ENCODE data around the gene RPLP2. TPM values are rescaled to one million over a fixed set of nuclear protein-coding genes. Genes with fewer than 3 reads are reported as not detected.

The RPLP2 gene
- total RNA-seq, 1 experiment from 2014 or later: 1,205 TPM

DNA sequence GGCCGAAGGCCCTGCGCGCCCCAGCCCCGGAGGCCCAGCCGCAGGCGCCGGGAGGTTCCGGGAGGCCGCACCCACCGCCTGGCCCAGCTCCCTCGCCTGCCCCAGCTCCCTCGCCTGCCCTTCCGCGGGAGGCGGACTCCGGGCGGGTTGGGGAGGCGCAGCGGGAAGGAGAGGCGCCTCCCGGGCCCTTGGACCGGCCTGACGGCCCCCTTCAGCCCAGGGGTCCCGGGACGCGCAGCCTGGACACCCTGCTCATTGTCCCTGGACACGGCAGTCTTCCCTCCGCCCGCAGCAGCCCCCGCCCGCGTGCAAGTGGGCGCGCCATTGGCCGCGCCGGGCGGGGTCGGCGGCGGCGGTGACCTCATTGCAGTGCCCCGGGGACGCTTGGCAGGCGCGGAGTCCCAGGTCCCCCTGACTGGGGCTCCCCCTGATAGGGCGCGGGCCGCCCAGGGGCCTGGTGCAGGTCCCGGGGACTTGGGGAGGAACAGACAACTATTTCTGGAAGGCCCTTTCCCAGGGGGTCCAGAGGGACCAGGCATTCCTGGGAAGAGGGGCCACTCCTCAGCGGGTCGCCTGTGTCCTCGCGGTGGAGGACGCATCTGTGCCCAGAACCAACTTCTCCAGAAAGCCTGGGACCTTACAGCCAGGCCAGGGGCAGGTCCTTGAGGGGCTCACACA, 23.5 kb downstream of the RPLP2 start:
- DNase-seq (ENCODE audit: extremely low read depth, low read depth): no peak

DNA sequence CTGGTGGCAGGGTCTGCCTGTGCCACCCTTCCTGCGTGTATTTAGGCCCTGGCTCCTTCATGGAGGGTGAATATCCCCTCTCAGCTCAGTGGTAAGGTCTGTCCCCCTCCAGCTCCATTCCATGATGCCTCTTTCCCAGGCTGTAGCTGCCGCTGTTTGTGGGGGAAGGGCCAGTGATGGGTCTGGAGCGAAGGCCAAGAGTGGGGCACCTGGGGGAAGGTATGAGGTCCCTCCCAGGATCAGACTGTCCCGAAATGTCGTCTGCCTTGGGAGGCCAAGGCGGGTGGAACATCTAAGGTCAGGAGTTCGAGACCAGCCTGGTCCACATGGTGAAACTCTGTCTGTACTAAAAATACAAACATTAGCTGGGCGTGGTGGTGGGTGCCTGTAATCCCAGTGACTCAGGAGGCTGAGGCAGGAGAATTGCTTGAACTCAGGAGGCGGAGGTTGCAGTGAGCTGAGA, 24.1 kb downstream of the RPLP2 start:
- DNase-seq (ENCODE audit: extremely low read depth, low read depth): no peak

DNA sequence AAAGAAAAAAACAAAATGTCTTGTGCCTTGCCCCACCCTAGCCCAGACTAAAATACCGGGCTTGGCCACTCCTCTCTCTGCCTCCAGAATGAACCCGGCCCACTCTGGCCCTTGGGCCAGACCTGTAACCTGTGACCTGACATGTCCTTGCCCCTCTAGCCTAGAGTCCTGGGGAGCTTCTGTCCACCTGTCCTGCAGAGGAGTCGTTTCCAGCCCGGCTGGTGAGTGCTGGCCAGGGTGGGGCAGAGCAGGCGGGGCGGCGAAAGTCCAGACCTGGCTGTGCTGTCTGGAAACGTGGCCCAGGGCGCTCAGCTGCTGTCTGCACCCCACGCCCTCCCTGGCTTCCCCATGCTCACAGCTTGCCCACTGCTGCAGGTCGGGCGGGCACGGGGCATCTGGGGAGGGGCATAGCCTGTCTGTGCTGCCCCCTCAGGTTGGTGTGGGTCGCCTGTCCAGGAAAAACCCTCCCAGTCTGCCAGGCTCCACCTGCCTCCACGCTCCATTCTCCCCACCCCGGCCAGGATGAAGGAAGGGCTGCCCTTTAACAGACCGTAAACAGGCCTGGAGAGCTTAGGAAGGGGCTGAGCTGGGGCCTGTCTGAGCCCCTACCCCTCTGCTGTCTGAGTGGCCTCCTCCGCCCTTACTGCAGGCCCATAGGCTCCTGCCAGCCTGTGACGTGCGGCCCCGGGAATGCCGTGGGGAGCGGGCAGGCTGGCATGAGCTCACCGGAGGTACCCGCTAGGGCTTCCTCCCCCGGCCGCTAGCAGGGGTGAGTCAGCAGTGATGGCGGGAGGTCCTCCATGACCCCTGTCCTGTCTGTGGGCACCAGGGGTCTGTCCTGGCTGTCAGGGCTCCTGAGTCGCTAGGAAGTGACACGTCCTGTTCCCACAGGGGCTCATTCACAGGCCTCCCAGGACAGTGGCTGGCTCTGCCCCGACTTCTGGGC, 24.9 kb downstream of the RPLP2 start:
- peak; percentile 85 for DNase-seq (ENCODE audit: extremely low read depth, low read depth)

DNA sequence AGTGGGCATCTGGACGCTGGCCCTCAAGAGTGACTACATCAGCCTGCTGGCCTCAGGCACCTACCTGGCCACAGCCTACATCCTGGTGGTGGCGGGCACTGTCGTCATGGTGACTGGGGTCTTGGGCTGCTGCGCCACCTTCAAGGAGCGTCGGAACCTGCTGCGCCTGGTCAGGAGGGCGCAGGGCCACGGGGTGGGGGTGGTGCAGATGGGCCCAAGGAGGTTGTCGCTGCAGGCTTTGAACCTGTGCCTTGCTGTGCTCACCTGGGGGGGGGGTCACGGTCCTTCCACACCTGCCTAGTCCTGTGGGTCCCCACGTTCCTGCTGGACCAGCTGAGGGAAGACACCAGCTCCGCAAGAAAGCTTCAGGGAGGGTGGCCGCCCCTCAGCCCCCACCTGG, 26.5 kb downstream of the RPLP2 start:
- DNase-seq (ENCODE audit: extremely low read depth, low read depth): no peak

DNA sequence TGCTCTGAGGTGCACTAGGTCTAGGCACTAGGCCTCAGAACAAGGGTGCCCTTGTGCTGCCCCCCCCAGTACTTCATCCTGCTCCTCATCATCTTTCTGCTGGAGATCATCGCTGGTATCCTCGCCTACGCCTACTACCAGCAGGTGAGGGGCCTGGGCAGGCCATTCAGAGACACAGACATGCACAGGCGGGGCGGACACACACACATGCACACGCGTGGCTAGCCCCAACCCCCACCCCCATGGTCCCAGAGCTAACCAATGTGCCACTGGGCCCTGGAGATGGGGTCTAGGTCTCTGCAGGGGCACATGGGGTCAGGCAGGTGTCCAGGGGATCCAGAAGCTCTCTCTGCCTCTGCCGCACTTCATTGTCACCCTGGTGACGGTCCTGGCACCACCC, 26.9 kb downstream of the RPLP2 start:
- DNase-seq (ENCODE audit: extremely low read depth, low read depth): no peak

DNA sequence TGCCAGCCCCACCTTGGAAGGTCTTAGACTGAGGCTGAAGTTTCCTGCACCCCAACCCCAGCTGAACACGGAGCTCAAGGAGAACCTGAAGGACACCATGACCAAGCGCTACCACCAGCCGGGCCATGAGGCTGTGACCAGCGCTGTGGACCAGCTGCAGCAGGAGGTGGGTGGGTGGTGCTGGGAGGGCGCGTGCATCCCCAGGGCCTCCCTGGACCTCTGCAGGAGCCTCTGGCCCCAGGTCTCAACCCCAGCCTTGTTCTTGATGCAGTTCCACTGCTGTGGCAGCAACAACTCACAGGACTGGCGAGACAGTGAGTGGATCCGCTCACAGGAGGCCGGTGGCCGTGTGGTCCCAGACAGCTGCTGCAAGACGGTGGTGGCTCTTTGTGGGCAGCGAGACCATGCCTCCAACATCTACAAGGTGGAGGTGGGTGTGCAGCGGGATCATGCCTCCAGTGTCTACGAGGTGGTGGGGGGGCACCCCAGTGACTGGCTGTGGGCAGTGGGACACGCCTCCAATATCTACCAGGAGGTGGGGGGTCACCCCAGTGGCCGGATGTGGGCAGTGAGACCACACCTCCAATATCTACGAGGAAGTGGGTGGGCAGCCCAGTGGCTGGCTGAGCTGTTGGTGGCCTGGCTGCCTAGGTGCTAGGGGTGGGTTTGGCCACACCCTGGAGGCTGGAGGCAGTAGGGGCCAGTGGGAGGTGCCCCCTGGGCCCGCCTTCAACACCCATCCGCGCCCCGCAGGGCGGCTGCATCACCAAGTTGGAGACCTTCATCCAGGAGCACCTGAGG, 27.6 kb downstream of the RPLP2 start:
- DNase-seq (ENCODE audit: extremely low read depth, low read depth): no peak

DNA sequence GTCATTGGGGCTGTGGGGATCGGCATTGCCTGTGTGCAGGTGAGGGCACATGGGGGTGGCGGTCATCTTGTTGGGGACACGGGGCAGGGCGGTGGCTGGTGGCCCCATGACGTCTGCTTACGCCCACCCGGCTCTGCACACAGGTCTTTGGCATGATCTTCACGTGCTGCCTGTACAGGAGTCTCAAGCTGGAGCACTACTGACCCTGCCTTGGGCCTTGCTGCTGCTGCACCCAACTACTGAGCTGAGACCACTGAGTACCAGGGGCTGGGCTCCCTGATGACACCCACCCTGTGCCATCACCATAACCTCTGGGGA, 28.2 kb downstream of the RPLP2 start:
- DNase-seq (ENCODE audit: extremely low read depth, low read depth): no peak

DNA sequence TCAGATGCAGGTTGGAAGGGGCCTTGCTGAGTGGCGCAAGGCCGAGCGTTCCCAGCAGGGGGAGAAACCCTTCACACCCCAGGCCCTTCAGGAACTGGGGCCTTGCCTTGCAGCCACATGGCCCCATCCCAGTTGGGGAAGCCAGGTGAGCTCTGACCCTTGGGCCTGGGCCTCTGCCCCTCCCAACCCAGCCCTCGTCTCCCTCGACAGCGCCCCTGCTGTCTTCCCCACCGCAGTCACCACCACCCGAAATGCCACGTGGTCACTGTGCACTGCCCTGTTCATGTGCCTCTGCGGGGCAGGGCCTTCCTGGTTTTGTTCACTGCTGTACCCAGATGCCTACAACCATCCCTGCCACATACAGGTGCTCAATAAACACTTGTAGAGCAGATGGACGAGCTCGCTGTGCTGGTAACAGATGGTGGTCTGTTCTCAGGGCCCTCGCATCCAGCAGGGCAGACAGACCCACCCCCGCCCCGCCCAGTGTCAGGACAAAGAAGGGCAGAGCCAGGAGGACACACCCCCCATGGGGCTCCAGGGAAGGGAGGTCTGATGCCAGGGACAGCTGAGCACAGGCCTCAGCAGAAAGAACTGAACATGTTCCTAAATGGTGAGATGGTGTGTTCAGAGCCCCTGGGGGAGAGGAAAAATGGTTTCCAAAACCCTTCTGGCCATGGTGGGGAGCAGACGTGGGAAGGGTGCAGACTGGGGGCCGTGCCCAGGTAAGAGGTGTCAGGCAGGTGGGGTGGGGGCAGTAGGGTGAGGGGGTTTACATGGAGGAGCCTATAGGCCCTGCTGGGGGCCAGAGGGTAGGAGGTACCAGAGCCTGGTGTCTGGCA, 28.9 kb downstream of the RPLP2 start:
- no peak for DNase-seq (ENCODE audit: extremely low read depth, low read depth)

DNA sequence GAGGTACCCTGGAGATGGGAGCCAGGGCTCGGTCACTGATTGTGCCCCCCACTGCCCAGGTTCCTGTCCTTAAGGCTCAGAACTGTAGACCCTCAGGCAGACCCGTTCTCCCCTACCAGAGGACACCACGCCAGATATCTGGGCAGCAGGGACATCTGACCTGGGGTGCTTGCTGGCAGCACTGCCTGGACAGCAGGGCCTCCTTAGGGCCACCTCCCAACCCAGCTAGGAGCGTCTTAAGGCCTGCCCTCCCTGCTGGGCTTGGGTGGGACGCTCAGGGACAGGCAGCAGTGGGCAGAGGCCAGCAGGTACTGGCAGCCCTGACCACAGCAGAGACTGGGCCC, 29.5 kb downstream of the RPLP2 start:
- DNase-seq (ENCODE audit: extremely low read depth, low read depth): no peak

DNA sequence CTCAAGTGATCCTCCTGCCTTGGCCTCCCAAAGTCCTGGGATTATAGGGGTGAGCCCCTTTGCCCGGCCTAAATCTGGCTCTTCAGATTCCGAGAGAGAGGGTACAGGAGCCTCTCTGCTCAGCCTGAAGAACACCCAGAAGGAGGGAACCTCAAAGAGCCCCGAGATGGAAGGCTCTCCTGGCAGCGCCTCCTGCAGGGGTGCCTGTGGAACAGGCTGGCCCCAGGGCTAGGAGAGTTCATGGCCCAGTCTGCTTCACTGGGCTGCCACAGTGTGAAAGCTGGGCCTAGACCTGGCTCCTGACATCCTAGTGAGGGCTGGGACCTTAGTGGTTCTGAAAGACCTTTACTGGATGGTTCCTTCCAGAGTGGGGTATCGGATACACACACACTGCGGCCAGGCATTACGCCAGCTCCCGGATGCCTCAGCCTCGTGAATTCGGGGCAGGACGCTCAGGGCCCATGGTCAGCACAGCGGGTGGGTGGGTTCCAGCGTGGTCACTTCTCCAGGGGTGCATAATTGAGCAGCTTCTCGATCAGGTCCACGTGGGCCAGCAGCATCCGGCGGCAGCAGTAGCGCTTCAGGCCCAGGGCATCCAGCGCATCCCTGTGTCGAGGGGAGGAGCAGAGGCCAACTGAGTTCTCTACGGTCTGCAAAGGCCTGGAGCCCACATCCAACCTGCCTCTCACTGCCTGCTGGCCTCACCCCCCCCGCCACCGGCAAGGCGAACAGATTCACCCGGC, 30.3 kb downstream of the RPLP2 start:
- DNase-seq (ENCODE audit: extremely low read depth, low read depth): no peak

DNA sequence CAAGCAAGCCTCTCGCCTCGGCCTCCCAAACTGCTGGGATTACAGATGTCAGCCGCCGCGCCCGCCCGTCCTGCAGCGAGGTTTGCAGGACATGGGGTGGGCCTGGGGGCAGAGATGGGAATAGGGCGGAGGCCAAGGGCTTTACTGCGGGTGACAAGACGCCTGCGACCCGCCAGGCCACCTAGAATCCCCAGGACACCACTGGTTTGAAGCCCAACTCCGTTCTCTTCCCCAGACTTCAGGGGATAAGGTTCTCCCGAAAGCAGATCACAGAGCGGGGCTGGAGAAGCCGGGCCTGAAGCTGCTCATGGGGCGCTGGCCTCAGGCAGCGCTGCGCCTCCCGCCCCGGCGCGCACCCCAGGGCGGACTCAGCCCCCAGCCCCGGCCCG, 32.2 kb downstream of the RPLP2 start:
- no peak for DNase-seq (ENCODE audit: extremely low read depth, low read depth)

DNA sequence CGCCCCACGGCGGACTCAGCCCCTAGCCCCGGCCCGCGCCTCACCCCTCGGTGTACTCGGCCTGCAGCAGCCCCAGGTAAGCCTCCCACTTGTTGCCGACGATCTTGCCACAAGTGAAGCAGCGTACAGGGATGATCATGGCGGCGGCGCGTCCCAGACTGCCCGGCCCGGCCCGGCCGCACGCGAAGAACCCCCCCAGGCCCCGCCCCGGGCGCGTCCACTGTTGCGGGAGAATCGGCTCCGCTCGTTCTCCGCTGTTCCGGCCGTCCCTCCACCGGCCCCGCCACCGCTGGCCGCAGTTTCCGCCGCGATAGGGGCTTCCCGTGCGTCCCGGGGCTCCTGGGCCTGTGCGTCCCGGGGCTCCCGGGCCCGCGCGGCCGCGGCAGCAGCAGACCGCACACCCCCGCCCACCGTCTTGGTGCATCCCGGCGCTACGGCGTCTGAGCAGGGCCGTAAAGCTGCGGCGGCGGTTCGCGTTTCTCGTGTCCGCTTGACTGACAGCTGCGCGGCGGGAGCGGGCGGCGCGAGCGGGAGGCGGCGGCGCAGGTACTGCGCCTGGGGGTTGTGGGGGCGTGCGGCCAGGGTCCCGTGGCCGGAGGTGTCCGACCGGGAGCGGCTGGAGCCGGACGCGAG, 32.7 kb downstream of the RPLP2 start, which contains the start of the genes POLR2L and TSPAN4:
Gene POLR2L (minus strand): TSS at position 160 of the 633 bp plus-strand sequence. CDS start 21 bp downstream, at position 139.
Gene TSPAN4 (plus strand): TSS at position 483 of the 633 bp plus-strand sequence. CDS start 7,453 bp downstream, outside the sequence.
- peak; percentile 78 for DNase-seq (ENCODE audit: extremely low read depth, low read depth)

DNA sequence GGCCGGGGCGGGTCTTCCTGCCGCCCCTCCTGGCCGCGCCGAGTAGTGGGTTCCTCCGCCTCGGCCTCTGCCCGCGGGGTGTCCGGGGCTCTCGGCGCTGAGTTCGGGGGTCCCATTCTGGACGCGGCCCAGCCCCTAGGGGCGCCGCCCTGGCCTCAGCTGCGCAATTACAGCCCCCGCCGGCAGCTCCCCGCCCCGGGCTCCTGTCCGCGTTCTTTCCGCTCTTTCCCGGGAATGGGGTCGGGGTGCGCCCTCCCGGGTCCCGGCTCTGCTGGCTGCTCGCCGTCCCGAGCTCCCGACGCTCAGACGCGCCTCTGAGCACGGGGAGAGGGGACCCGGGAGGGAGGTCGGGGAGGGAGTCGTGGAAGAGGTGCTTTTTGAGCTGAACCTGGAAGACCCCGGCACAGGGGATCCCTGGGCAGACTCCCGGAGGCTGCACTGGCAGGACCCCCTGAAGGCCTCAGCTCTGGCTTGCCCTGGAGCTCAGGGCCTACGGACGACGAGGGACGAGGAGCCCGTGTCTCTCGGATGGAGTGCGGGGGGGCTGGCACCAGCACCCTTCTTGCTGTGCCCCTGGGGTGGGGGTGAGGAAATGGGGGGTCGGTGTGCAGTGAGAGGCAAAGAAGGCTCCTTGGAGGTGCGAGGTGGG, 33.4 kb downstream of the RPLP2 start:
- DNase-seq (ENCODE audit: extremely low read depth, low read depth): no peak

DNA sequence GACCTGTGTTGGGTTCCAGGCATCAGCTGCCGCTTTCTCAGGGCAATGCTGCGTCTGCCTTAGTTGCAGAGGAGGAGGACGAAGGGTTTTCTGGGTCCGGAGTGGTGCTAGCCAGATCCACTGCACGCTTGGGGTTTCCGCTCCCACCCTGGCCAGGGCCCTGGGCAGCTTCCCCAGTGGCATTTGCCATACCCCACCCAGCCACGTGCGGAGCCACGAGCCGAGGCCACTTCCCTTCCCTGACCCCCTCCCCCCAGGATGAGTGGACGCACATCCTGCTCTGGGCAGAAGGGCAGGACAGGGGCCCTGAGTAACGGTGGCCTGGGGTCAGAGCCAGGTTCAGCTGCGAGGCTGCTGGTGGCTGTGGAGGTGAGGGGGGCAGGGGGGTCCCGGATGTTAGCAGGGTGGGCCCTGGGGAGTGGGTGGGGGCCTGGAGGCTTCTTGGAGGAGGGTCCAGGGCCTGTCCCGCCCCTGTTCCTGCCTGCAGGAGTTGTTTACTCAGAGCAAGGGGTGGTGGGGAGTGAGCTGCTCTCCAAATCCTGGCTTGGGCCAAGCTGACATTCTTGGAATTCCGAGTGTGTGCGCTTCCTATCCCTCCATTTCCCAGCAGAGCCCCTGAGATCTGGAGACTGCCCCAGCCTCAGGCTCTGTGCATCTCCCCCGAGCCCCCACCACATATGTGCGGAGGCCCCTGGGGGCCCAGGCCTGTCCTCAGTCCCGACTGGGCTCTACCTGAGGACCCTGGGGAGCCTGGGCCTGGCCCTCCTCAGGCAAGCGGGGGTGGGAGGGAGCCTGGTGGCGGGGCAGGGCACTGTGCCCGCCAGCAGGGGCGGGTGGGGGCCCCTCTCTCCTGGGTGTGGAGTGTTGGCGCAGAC, 34.3 kb downstream of the RPLP2 start:
- peak; percentile 81 for DNase-seq (ENCODE audit: extremely low read depth, low read depth)

DNA sequence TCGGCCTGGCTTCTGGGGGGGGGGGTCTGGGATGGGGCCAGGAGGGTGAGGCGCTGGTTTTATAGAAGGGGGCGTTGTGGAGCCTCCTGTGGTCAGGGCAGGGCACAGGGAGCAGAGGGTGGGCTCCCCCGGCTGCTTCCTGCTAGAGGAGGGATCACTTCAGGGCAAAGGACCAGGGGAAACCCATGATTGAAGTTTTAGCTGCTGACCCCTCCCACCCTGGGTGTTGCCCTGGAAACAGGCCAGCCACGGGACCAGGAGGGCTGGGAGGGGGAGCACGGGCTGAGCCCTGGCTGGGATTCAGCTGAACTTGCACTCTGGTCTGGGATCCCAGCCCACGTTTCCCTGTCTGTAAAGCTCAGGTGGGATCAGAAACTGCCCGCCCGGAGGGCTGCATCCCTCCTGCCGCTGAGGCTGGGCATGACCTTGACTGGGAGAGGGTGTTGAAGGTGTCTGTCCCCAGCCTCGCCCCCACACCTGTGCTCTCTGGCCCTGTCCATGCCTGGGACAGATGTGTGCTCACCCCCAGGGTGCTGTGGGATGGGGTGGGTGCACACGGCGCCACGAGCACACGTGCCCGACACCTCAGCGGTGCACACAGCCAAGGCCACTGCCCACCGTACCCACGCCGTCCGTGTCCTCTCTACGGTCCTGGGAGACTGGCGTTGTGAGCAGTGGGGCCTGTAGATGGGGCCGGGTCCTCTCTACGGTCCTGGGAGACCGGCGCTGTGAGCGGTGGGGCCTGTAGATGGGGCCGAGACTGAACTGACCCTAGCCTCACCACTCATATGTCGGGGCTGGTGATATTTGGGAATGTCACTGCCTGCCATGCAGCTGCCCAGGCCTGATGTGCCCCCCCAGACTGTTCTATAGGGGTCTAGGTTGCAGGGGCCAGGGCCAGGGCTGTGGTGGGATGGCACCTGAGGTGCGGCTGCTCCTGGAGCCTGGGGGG, 35.2 kb downstream of the RPLP2 start:
- peak; percentile 61 for DNase-seq (ENCODE audit: extremely low read depth, low read depth)

DNA sequence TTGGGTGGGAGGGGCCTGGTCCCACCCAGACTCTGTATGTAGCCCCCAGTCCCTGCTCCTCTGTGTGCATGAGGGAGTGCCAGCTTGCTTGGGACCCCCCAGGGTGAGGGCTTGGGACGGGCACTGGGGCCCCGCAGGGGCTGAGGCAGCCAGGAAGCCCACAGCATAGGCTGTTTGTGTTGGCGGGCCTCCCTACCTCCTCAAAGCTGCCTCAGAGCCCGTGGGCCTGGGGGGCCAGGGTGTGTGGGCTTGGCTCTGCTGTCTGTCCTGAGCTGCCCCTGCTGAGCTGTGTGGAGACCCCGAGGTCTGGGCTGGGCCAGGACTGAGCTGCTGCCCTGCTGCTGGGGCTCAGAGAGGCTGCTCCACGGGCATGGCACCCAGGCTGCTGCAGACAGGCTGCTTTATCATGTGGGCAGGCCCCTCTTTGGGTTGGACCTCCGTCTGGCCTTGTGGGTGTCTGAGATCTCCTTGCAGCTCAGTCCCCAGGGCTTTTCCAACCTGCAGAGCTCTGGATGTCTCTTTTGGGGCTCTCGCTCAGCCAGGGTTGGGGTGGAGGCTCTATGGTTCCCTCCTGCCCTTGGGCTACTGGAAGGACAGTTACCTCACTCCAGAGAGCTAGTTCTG, 36.2 kb downstream of the RPLP2 start:
- DNase-seq (ENCODE audit: extremely low read depth, low read depth): no peak

All from NCI-H460 (cell line).